DMS79 treated with DMSO at 0.1 percent for 48 hours (cell line): ENCODE measurements around the gene GCSH.
"Not testable (repeated sequence)": the region's sequence is repeated elsewhere in the genome, so short reads cannot be mapped to it uniquely, and the experiment has no call there.

Experiments used
- DNase-seq: peaks from one replicate; lab custom pipeline; 2025; lab: John Stamatoyannopoulos, UW

Gene GCSH

GRCh38 chr16:81095953-81096714 lies at the start of gene GCSH:
Gene GCSH (minus strand): TSS chr16:81096395. CDS start chr16:81096278, 117 bp downstream.
- peak; percentile 83 for DNase-seq

- DNase-seq = no peak
Measured at GRCh38 chr16:81143921-81144471, 47.8 kb upstream of the GCSH start.

GRCh38 chr16:81142864-81143263 lies 46.7 kb upstream of the GCSH start:
- no peak for DNase-seq

GRCh38 chr16:81140930-81141780 lies 45.0 kb upstream of the GCSH start:
- no peak for DNase-seq

GRCh38 chr16:81138831-81139557 lies 42.8 kb upstream of the GCSH start:
- no peak for DNase-seq

GRCh38 chr16:81137754-81138153 lies 41.6 kb upstream of the GCSH start:
- no peak for DNase-seq

GRCh38 chr16:81136390-81137335 lies 40.5 kb upstream of the GCSH start:
- no peak for DNase-seq

GRCh38 chr16:81130126-81130525 lies 33.9 kb upstream of the GCSH start:
- no peak for DNase-seq

GRCh38 chr16:81128726-81129524 lies 32.7 kb upstream of the GCSH start:
- no peak for DNase-seq

- DNase-seq = no peak
Measured at GRCh38 chr16:81127051-81127450, 30.9 kb upstream of the GCSH start.

- no peak for DNase-seq
Measured at GRCh38 chr16:81123092-81123852, 27.1 kb upstream of the GCSH start.

GRCh38 chr16:81121474-81121990 lies 25.3 kb upstream of the GCSH start:
- DNase-seq = no peak

- DNase-seq = no peak
Measured at GRCh38 chr16:81117436-81117835, 21.2 kb upstream of the GCSH start.

- no peak for DNase-seq
Measured at GRCh38 chr16:81116285-81116684, 20.1 kb upstream of the GCSH start.

- no peak for DNase-seq
Measured at GRCh38 chr16:81112453-81112852, 16.3 kb upstream of the GCSH start.

- not testable (repeated sequence) for DNase-seq
Measured at GRCh38 chr16:81109274-81109673, 13.1 kb upstream of the GCSH start.

GRCh38 chr16:81107511-81107910 lies 11.3 kb upstream of the GCSH start:
- DNase-seq = no peak

GRCh38 chr16:81106826-81107503 lies 10.8 kb upstream of the GCSH start:
- no peak for DNase-seq

- DNase-seq = no peak
Measured at GRCh38 chr16:81105946-81106345, 9.8 kb upstream of the GCSH start.
